IMR-90 (cell line): ENCODE data around the gene SASH1. TPM values are rescaled to one million over a fixed set of nuclear protein-coding genes. Genes with fewer than 3 reads are reported as not detected.
A peak's percentile ranks its signal among the peaks of the same experiment; 100 is the strongest.

Experiments used
- ATAC-seq: fragments of 200-7000 bp; cut with Tn5 transposase; 2 replicates; pipeline ENCODE4 v1.9.1; 2020; ENCODE audit warnings: low read depth, mild to moderate bottlenecking, moderate library complexity
- BruUV-seq: library from RNA; stranded (reverse); fragments of 400-500 nt; replicated peaks from 2 replicates; lab custom pipeline; 2021; lab: Mats Ljungman, UMichigan
- CTCF ChIA-PET: fragments of 300-600 bp; formaldehyde crosslinking; extraction: SDS; loops from one replicate; lab custom pipeline; 2021; ENCODE audit warnings: antibody characterized with exemption; lab: Yijun Ruan, JAX
- POLR2A ChIA-PET: fragments of 300-600 bp; sonication (Branson Sonifier 250); formaldehyde crosslinking; loops from one replicate; lab custom pipeline; 2022; ENCODE audit warnings: antibody characterized with exemption; ENCODE audit not compliant: unreplicated experiment; lab: Charles Lee
- DNase-seq: peaks from one replicate; pipeline ENCODE4 v3.0.0; 2013
- H2AFZ ChIP-seq: replicated peaks from 2 replicates; pipeline ENCODE3; 2013; ENCODE audit warnings: low read length, mild to moderate bottlenecking; ENCODE audit not compliant: poor library complexity
- H2AK5ac ChIP-seq: 2 replicates; pipeline ENCODE4 v1.6.1; 2013; ENCODE audit warnings: low read depth, low read length, inconsistent platforms
- H2AK9ac ChIP-seq: replicated peaks from 2 replicates; pipeline ENCODE3; 2013; ENCODE audit warnings: mild to moderate bottlenecking, low read depth, low read length, moderate library complexity; ENCODE audit not compliant: poor library complexity
- H2BK120ac ChIP-seq: 2 replicates; pipeline ENCODE4 v1.6.1; 2013; ENCODE audit warnings: low read depth, low read length, inconsistent platforms
- H2BK15ac ChIP-seq: 3 replicates; pipeline ENCODE4 v1.6.1; 2013; ENCODE audit warnings: low read depth, low read length, inconsistent platforms
- H2BK20ac ChIP-seq: 2 replicates; pipeline ENCODE4 v1.6.1; 2013; ENCODE audit warnings: low read depth, mild to moderate bottlenecking, inconsistent platforms, low read length, moderate library complexity
- H2BK5ac ChIP-seq: 2 replicates; pipeline ENCODE4 v1.6.1; 2013; ENCODE audit warnings: mild to moderate bottlenecking, low read depth, low read length, inconsistent platforms; ENCODE audit not compliant: poor library complexity, severe bottlenecking
- H3K14ac ChIP-seq: replicated peaks from 2 replicates; pipeline ENCODE4 v1.6.1; 2013; ENCODE audit warnings: low read depth, low read length, inconsistent platforms
- H3K18ac ChIP-seq: 2 replicates; pipeline ENCODE4 v1.6.1; 2013; ENCODE audit warnings: low read depth, low read length, control low read depth
- H3K23ac ChIP-seq: 2 replicates; pipeline ENCODE4 v1.6.1; 2013; ENCODE audit warnings: low read depth, low read length, inconsistent platforms
- H3K27ac ChIP-seq: 2 replicates; pipeline ENCODE4 v1.5.1; 2013; ENCODE audit warnings: mild to moderate bottlenecking, control low read depth, low read length; ENCODE audit not compliant: insufficient read depth
- H3K27me3 ChIP-seq: 2 replicates; pipeline ENCODE4 v1.6.1; 2013; ENCODE audit warnings: low read length; ENCODE audit not compliant: control insufficient read depth, insufficient read depth
- H3K36me3 ChIP-seq: 2 replicates; pipeline ENCODE4 v1.6.1; 2013; ENCODE audit warnings: low read length, mixed read lengths; ENCODE audit not compliant: control insufficient read depth, insufficient read depth
- H3K4ac ChIP-seq: 2 replicates; pipeline ENCODE4 v1.6.1; 2013; ENCODE audit warnings: low read depth, low read length, inconsistent platforms
- H3K4me1 ChIP-seq: 2 replicates; pipeline ENCODE4 v1.6.1; 2013; ENCODE audit warnings: low read length, mixed read lengths; ENCODE audit not compliant: control insufficient read depth, insufficient read depth
- H3K4me2 ChIP-seq: 2 replicates; pipeline ENCODE4 v1.6.1; 2013; ENCODE audit warnings: low read depth, mild to moderate bottlenecking, control low read depth, low read length, moderate library complexity
- H3K4me3 ChIP-seq: 2 replicates; pipeline ENCODE4 v1.5.1; 2013; ENCODE audit warnings: low read depth, mild to moderate bottlenecking, control low read depth, low read length, moderate library complexity; ENCODE audit not compliant: insufficient read depth
- H3K56ac ChIP-seq: 2 replicates; pipeline ENCODE4 v1.6.1; 2013; ENCODE audit warnings: low read length, inconsistent platforms; ENCODE audit not compliant: insufficient read depth; ENCODE audit errors: extremely low read depth
- H3K79me1 ChIP-seq, 2 experiments: 2 replicates each; pipeline ENCODE4 v1.6.1; 2013; ENCODE audit warnings: low read length in 2 of 2, inconsistent platforms in 1 of 2, low read depth in 1 of 2
- H3K9ac ChIP-seq: 2 replicates; pipeline ENCODE4 v1.6.1; 2013; ENCODE audit warnings: low read depth, low read length, control low read depth
- H3K9me1 ChIP-seq: 2 replicates; pipeline ENCODE4 v1.6.1; 2013; ENCODE audit warnings: low read length, inconsistent platforms; ENCODE audit not compliant: insufficient read depth
- H3K9me3 ChIP-seq: 2 replicates; pipeline ENCODE4 v1.6.1; 2013; ENCODE audit warnings: low read length; ENCODE audit not compliant: control insufficient read depth, insufficient read depth
- H4K20me1 ChIP-seq: 2 replicates; pipeline ENCODE4 v1.6.1; 2013; ENCODE audit warnings: low read length, inconsistent platforms; ENCODE audit not compliant: insufficient read depth
- H4K5ac ChIP-seq: 2 replicates; pipeline ENCODE4 v1.6.1; 2013; ENCODE audit warnings: mild to moderate bottlenecking, low read depth, low read length, control low read depth
- H4K8ac ChIP-seq, 2 experiments: 2 replicates each; pipeline ENCODE4 v1.6.1; 2013; ENCODE audit warnings: low read depth in 2 of 2, low read length in 2 of 2, control low read depth in 1 of 2, inconsistent platforms in 1 of 2
- H4K91ac ChIP-seq: 2 replicates; pipeline ENCODE4 v1.6.1; 2013; ENCODE audit warnings: low read depth, low read length, inconsistent platforms; ENCODE audit not compliant: insufficient read depth
- MXI1 ChIP-seq: IDR thresholded peaks from 2 replicates; pipeline ENCODE4 v1.6.1; 2012; ENCODE audit warnings: low read depth, mild to moderate bottlenecking, low read length, moderate library complexity, borderline replicate concordance
- POLR2A ChIP-seq: IDR thresholded peaks from 2 replicates; pipeline ENCODE4 v1.6.1; 2012; ENCODE audit warnings: mild to moderate bottlenecking, low read depth, low read length
- RFX5 ChIP-seq: IDR thresholded peaks from 2 replicates; pipeline ENCODE4 v1.8.0; 2012; ENCODE audit warnings: low read depth, mild to moderate bottlenecking, low read length, moderate library complexity
- WGBS, 2 experiments: methylation state at CpG; one replicate each; pipeline versions ENCODE4 v1.1.5 to v1.1.7; 2013; ENCODE audit warnings: missing lambda C conversion rate in 2 of 2; ENCODE audit not compliant: insufficient read length in 1 of 2; ENCODE audit errors: extremely low coverage in 2 of 2; 5-methylcytosine and 5-hydroxymethylcytosine counted together
- dilution Hi-C: fragments of 300-500 bp; cut with HindIII; formaldehyde crosslinking; loops from one replicate; pipeline ENCODE4 v1.14.3; 2018; ENCODE audit warnings: low sequenced_read_pairs; ENCODE audit not compliant: unreplicated experiment
- in situ Hi-C: fragments of 300-500 bp; cut with MboI; formaldehyde crosslinking; loops from 3 replicates; pipeline ENCODE4 v1.14.3; 2019; ENCODE audit warnings: low sequenced_read_pairs, inconsistent platforms, mixed read lengths
- intact Hi-C: fragments of 100-400 bp; cut with micrococcal nuclease; formaldehyde crosslinking; loops from 2 replicates; pipeline ENCODE4 v1.10.0; 2022
- polyA plus RNA-seq, 3 experiments: library from polyadenylated mRNA; depleted of rRNA; stranded (reverse); fragments of >200 nt; gene quantifications; 2 replicates each; pipeline ENCODE4 v1.2.3, GENCODE V29; 2012; ENCODE audit warnings: low replicate concordance in 1 of 3
- total RNA-seq: library from RNA; depleted of rRNA; stranded (reverse); fragments of >200 nt; gene quantifications from 2 replicates; pipeline ENCODE4 v1.2.3, GENCODE V29; 2012
- TF ChIP-seq, protein P1 (sequence below): conservative IDR thresholded peaks from 2 replicates; pipeline ENCODE4 v1.5.1; 2012; ENCODE audit warnings: mild to moderate bottlenecking, low read depth, low read length, improper control_type of control experiment
- TF ChIP-seq, protein P2 (sequence below): fragments of 150-350 bp; IDR thresholded peaks from 2 replicates; pipeline ENCODE4 v1.6.1; 2017; ENCODE audit warnings: mild to moderate bottlenecking, antibody characterized with exemption, low read length, low read depth

Gene SASH1
- total and polyA plus RNA-seq, 2 of the 4 experiments (the other 2 are of a cell fraction) = 11.6 to 16.5 TPM

DNA sequence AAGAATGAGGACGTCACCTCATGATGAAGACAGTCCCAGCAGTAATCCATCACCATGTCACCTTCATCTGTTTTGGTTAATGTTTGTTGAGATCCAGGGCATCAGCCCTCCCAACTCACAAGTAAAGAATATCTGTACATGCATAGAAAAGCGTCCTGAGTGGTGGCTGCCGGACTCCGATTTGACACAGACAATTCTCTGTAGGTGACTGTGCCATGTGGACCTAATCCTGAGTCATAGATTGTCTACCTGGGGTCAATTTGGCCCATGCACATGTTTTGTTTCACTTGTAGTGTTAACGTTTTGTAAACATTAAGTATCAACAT, 235.8 kb downstream of the SASH1 start:
- BruUV-seq = no TSS peak
- Histone ChIP-seq H2BK5ac (no peak overlapping the region), H3K27ac (no peak overlapping the region), H3K9me3 (no peaks in the 10 kb centered on the region), H3K9ac (no peak overlapping the region), H3K4ac (peak overlapping the region; percentile 67; the same call in 1 of the 2 replicates), H2BK20ac (peak overlapping the region; percentile 80; the same call in 1 of the 2 replicates), H3K4me2 (no peak overlapping the region), H3K14ac (peak overlapping the region; percentile 82), H3K36me3 (no peaks in the 10 kb centered on the region), H2AK9ac (peak overlapping the region; percentile 59), H3K4me1 (peaks cover 1% of the 10 kb centered on the region; the same call in 1 of the 2 replicates), H4K91ac (peak overlapping the region; percentile 19; the same call in 1 of the 2 replicates), H2AK5ac (no peak overlapping the region), H2AFZ (peak overlapping the region; percentile 79), H4K20me1 (no peaks in the 10 kb centered on the region), H3K79me1 (no peaks in the 10 kb centered on the region), H3K9me1 (no peaks in the 10 kb centered on the region), H4K5ac (no peak overlapping the region), H4K8ac (peak overlapping the region in 1 of 2 experiments; percentile 67; a peak in 1 of 4 replicates), H2BK15ac (0 out of 3 replicates have a peak overlapping the region, but pooled peaks have one; percentile 6), H3K23ac (no peak overlapping the region), H3K18ac (no peak overlapping the region; the same call in 1 of the 2 replicates), H3K27me3 (no peaks in the 10 kb centered on the region), H3K56ac (no peak overlapping the region), H2BK120ac (peak overlapping the region; percentile 55; the same call in 1 of the 2 replicates), H3K4me3 (no peak overlapping the region)
- DNase-seq (no peak), ATAC-seq (no peak; the same call in 1 of the 2 replicates)
- TF ChIP-seq, protein P1, sequence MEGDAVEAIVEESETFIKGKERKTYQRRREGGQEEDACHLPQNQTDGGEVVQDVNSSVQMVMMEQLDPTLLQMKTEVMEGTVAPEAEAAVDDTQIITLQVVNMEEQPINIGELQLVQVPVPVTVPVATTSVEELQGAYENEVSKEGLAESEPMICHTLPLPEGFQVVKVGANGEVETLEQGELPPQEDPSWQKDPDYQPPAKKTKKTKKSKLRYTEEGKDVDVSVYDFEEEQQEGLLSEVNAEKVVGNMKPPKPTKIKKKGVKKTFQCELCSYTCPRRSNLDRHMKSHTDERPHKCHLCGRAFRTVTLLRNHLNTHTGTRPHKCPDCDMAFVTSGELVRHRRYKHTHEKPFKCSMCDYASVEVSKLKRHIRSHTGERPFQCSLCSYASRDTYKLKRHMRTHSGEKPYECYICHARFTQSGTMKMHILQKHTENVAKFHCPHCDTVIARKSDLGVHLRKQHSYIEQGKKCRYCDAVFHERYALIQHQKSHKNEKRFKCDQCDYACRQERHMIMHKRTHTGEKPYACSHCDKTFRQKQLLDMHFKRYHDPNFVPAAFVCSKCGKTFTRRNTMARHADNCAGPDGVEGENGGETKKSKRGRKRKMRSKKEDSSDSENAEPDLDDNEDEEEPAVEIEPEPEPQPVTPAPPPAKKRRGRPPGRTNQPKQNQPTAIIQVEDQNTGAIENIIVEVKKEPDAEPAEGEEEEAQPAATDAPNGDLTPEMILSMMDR = no peak
- TF ChIP-seq MXI1 (no peak), POLR2A (no peak), RFX5 (no peak)
- TF ChIP-seq, protein P2, sequence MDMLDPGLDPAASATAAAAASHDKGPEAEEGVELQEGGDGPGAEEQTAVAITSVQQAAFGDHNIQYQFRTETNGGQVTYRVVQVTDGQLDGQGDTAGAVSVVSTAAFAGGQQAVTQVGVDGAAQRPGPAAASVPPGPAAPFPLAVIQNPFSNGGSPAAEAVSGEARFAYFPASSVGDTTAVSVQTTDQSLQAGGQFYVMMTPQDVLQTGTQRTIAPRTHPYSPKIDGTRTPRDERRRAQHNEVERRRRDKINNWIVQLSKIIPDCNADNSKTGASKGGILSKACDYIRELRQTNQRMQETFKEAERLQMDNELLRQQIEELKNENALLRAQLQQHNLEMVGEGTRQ = no peak
- intact Hi-C loops = loop anchor here (1.0 to 10.0 kb wide), 10 partner anchors 30 to 936 kb away; no protein-coding TSS in a partner anchor
- ChIA-PET POLR2A (no interaction called here), CTCF (interaction anchor here (0.6 to 2.4 kb wide), 26 partner anchors 9 to 450 kb away, joined by 3 to 10 read pairs (median 5); no protein-coding TSS in a partner anchor)
- WGBS, 2 experiments = 83% methylated on average over 2 of the region's 5 CpGs; no CpG with 5 or more reads in 1 of the 2 experiments
- in situ Hi-C loops = loop anchor here (5.0 to 10.0 kb wide), 3 partner anchors 374 to 936 kb away; no protein-coding TSS in a partner anchor
- dilution Hi-C loops = no loop called here
